GM13977 (cell line): ENCODE measurements around the gene KIF26B.

Experiments used
- DNase-seq: peaks from one replicate; pipeline ENCODE4 v3.0.0; 2012; ENCODE audit warnings: low spot score
- CTCF ChIP-seq: IDR thresholded peaks from 2 replicates; pipeline ENCODE4 v1.5.1; 2012; ENCODE audit warnings: mild to moderate bottlenecking, control low read depth; ENCODE audit not compliant: insufficient read depth; ENCODE audit errors: extremely low read depth, missing control alignments
- in situ Hi-C: fragments of 300-500 bp; cut with MboI; formaldehyde crosslinking; loops from one replicate; pipeline ENCODE4 v1.12.0; 2022; ENCODE audit warnings: low sequenced_read_pairs, low pct_unique_long_range_greater_than_20kb, mixed read lengths, inconsistent platforms; ENCODE audit not compliant: unreplicated experiment

The KIF26B gene

GRCh38 chr1:245261786-245262185, 107.0 kb downstream of the KIF26B start:
- no peak for TF ChIP-seq CTCF
- no peak for DNase-seq
- in situ Hi-C loops, result no loop called here

GRCh38 chr1:245263529-245264095, 108.8 kb downstream of the KIF26B start:
- no peak for DNase-seq
- in situ Hi-C loops, result no loop called here
- no peak for TF ChIP-seq CTCF

- in situ Hi-C loops, result no loop called here
- no peak for TF ChIP-seq CTCF
- no peak for DNase-seq
These were observed 109.4 kb downstream of the KIF26B start for GRCh38 chr1:245264226-245264625.

GRCh38 chr1:245266105-245266504, 111.3 kb downstream of the KIF26B start:
- no peak for TF ChIP-seq CTCF
- DNase-seq, result no peak
- in situ Hi-C loops, result no loop called here

- in situ Hi-C loops, result no loop called here
- no peak for TF ChIP-seq CTCF
- no peak for DNase-seq
These were observed 115.3 kb downstream of the KIF26B start for GRCh38 chr1:245270063-245270462.

- DNase-seq, result no peak
- TF ChIP-seq CTCF, result no peak
- in situ Hi-C loops, result no loop called here
These were observed 116.2 kb downstream of the KIF26B start for GRCh38 chr1:245270972-245271371.

- DNase-seq, result no peak
- in situ Hi-C loops, result no loop called here
- no peak for TF ChIP-seq CTCF
These were observed 117.9 kb downstream of the KIF26B start for GRCh38 chr1:245272676-245273075.
